Peyer's patch (tissue), 4 donors: Measurements from ENCODE around the gene GPX4.

Source experiments
- POLR2A ChIP-seq, 2 donors: fragments of 450-650 bp; IDR thresholded peaks; one replicate each; pipeline ENCODE4 v1.5.1; 2017; ENCODE audit warnings: antibody characterized with exemption in 2 of 2, mild to moderate bottlenecking in 2 of 2, moderate library complexity in 2 of 2
- TF ChIP-seq, protein P1 (sequence below), 6 experiments: fragments of 450-650 bp in 4 of 6; fragments of 200-600 bp in 2 of 6; sonication (generic) in 1 of 6; IDR thresholded peaks; one replicate each; pipeline ENCODE4 v1.5.1; 2017 to 2019; ENCODE audit warnings: antibody characterized with exemption in 6 of 6, mild to moderate bottlenecking in 3 of 6, moderate library complexity in 1 of 6

DNA sequence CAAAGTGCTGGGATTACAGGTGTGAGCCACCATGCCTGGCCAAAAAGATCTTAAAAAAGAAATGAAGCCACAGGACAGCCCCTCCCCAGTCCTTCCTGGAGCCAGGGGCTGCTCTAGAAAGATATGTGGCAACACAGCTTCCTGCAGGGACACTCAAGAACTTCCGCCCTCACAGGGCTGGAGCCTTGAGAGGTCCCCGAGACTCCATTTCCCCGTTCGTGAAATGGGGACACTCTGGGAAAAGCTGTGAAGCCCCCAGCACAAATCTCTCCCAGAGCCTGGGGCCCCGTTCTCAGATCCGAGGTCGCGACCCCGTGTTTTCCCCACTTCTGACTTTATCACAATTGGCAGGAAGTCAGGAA lies 2.5 kb upstream of the GPX4 start:
- TF ChIP-seq, protein P1, sequence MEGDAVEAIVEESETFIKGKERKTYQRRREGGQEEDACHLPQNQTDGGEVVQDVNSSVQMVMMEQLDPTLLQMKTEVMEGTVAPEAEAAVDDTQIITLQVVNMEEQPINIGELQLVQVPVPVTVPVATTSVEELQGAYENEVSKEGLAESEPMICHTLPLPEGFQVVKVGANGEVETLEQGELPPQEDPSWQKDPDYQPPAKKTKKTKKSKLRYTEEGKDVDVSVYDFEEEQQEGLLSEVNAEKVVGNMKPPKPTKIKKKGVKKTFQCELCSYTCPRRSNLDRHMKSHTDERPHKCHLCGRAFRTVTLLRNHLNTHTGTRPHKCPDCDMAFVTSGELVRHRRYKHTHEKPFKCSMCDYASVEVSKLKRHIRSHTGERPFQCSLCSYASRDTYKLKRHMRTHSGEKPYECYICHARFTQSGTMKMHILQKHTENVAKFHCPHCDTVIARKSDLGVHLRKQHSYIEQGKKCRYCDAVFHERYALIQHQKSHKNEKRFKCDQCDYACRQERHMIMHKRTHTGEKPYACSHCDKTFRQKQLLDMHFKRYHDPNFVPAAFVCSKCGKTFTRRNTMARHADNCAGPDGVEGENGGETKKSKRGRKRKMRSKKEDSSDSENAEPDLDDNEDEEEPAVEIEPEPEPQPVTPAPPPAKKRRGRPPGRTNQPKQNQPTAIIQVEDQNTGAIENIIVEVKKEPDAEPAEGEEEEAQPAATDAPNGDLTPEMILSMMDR (IDR thresholded peaks at IDR 0.05): no peak
- TF ChIP-seq POLR2A (IDR thresholded peaks at IDR 0.05): no peak
